MM.1S (cell line): ENCODE measurements around the gene CCDC148.

Experiments used
- CTCF ChIP-seq: fragments of 300-600 bp; sonication (generic); IDR thresholded peaks from 2 replicates; pipeline ENCODE4 v1.5.1; 2016; ENCODE audit warnings: antibody characterized with exemption, low read length, mixed read lengths
- EZH2phosphoT487 ChIP-seq: fragments of 300-600 bp; sonication (generic); IDR thresholded peaks from 2 replicates; pipeline ENCODE4 v1.6.1; 2018; ENCODE audit warnings: antibody characterized with exemption, low read length

GRCh38 chr2:158488442-158489216 lies 32.1 kb upstream of the CCDC148 start:
- TF ChIP-seq EZH2phosphoT487 (no peak), CTCF (no peak)
